Measurements from ENCODE around the gene HTATSF1. TPM values are rescaled to one million over a fixed set of nuclear protein-coding genes. Genes with fewer than 3 reads are reported as not detected.

HTATSF1 gene
- total RNA-seq, 4 donors from 2014 or later, result 34.0 to 44.8 (median 40.7) TPM

- Histone ChIP-seq H3K9me3 (no peaks in the 10 kb centered on the region), H3K27ac (no peak overlapping the region), H3K4me3 (no peak overlapping the region), H3K36me3 (no peaks in the 10 kb centered on the region), H3K27me3 (no peaks in the 10 kb centered on the region), H3K4me1 (no peaks in the 10 kb centered on the region)
- no peak for DNase-seq
- intact Hi-C loops (cut with DNase I; ENCODE audit: low total_unique reads) (no loop called here), in situ Hi-C loops (cut with MboI; ENCODE audit: low pct_ligation_motif_present in 1 of 4, low pct_unique_long_range_greater_than_20kb in 1 of 4, low sequenced_read_pairs in 3 of 4) (no loop called here)
- WGBS, 2 donors (ENCODE audit: low coverage in 1 of 2), result 90 to 100% methylated on average over 1 to 3 of the region's 3 CpGs
- no peak for TF ChIP-seq EP300 (IDR thresholded peaks at IDR 0.05; ENCODE audit: low read depth)
- TF ChIP-seq CTCF (IDR thresholded peaks at IDR 0.05), result no peak
- TF ChIP-seq POLR2A (IDR thresholded peaks at IDR 0.05), result no peak
- TF ChIP-seq POLR2AphosphoS5 (IDR thresholded peaks at IDR 0.05), result no peak
These were observed 49.0 kb downstream of the HTATSF1 start for GRCh38 chrX:136546371-136546781.

- Histone ChIP-seq H3K27me3 (no peaks in the 10 kb centered on the region), H3K27ac (no peak overlapping the region), H3K4me1 (no peaks in the 10 kb centered on the region), H3K36me3 (no peaks in the 10 kb centered on the region), H3K9me3 (no peaks in the 10 kb centered on the region), H3K4me3 (no peak overlapping the region)
- in situ Hi-C loops (cut with MboI; ENCODE audit: low pct_ligation_motif_present in 1 of 4, low pct_unique_long_range_greater_than_20kb in 1 of 4, low sequenced_read_pairs in 3 of 4) (no loop called here), intact Hi-C loops (cut with DNase I; ENCODE audit: low total_unique reads) (no loop called here)
- WGBS, 2 donors (ENCODE audit: low coverage in 1 of 2), result 70% methylated on average over 5 of the region's 5 CpGs; no CpG with 5 or more reads in 1 of the 2 donors
- no peak for DNase-seq
- TF ChIP-seq POLR2A (IDR thresholded peaks at IDR 0.05), result no peak
- no peak for TF ChIP-seq CTCF (IDR thresholded peaks at IDR 0.05)
- no peak for TF ChIP-seq EP300 (IDR thresholded peaks at IDR 0.05; ENCODE audit: low read depth)
- TF ChIP-seq POLR2AphosphoS5 (IDR thresholded peaks at IDR 0.05), result no peak
These were observed 51.8 kb downstream of the HTATSF1 start for GRCh38 chrX:136549226-136549625.

- in situ Hi-C loops (cut with MboI; ENCODE audit: low pct_ligation_motif_present in 1 of 4, low pct_unique_long_range_greater_than_20kb in 1 of 4, low sequenced_read_pairs in 3 of 4), result no loop called here
- no peak for TF ChIP-seq POLR2AphosphoS5 (IDR thresholded peaks at IDR 0.05)
- no peak for TF ChIP-seq POLR2A (IDR thresholded peaks at IDR 0.05)
- TF ChIP-seq CTCF (IDR thresholded peaks at IDR 0.05), result no peak
- TF ChIP-seq EP300 (IDR thresholded peaks at IDR 0.05; ENCODE audit: low read depth), result no peak
- intact Hi-C loops (cut with DNase I; ENCODE audit: low total_unique reads), result no loop called here
These were observed 54.0 kb downstream of the HTATSF1 start for GRCh38 chrX:136551410-136551809.

GRCh38 chrX:136555694-136556093 lies 58.3 kb downstream of the HTATSF1 start:
- H3K27me3 ChIP-seq, result no peaks in the 10 kb centered on the region
- no peak overlapping the region for H3K27ac ChIP-seq
- TF ChIP-seq POLR2A (IDR thresholded peaks at IDR 0.05) (no peak), POLR2AphosphoS5 (IDR thresholded peaks at IDR 0.05) (no peak), EP300 (IDR thresholded peaks at IDR 0.05; ENCODE audit: low read depth) (no peak), CTCF (IDR thresholded peaks at IDR 0.05) (no peak)
- H3K4me3 ChIP-seq, result no peak overlapping the region
- H3K4me1 ChIP-seq, result no peaks in the 10 kb centered on the region
- in situ Hi-C loops (cut with MboI; ENCODE audit: low pct_ligation_motif_present in 1 of 4, low pct_unique_long_range_greater_than_20kb in 1 of 4, low sequenced_read_pairs in 3 of 4) (no loop called here), intact Hi-C loops (cut with DNase I; ENCODE audit: low total_unique reads) (no loop called here)
- no peaks in the 10 kb centered on the region for H3K36me3 ChIP-seq
- 59 to 80% methylated on average over 1 to 2 of the region's 2 CpGs for WGBS, 2 donors (ENCODE audit: low coverage in 1 of 2)
- no peaks in the 10 kb centered on the region for H3K9me3 ChIP-seq
- no peak for DNase-seq

More at GRCh38 chrX:136551410-136551809, 54.0 kb downstream of the HTATSF1 start:
- H3K9me3 ChIP-seq, result no peaks in the 10 kb centered on the region
- H3K4me3 ChIP-seq, result no peak overlapping the region
- WGBS, 2 donors (ENCODE audit: low coverage in 1 of 2), result 67% methylated on average over 1 of the region's 1 CpG; no CpG with 5 or more reads in 1 of the 2 donors
- DNase-seq, result no peak
- no peak overlapping the region for H3K27ac ChIP-seq
- H3K36me3 ChIP-seq, result no peaks in the 10 kb centered on the region
- H3K4me1 ChIP-seq, result no peaks in the 10 kb centered on the region
- H3K27me3 ChIP-seq, result no peaks in the 10 kb centered on the region

Small RNA genes lying within 50 kb of the gene (small RNA-seq; reads per million reads assigned to genes)
- gene MIR934, result 0 reads per million in 4 donors

Other genes starting within 250 kb of the HTATSF1 start
- 10 to 100 TPM in 1 of 4 donors, 1 to 10 TPM in 3; 2.2 to 10.9 (median 5.2) TPM for gene MAP7D3, start 246.2 kb upstream of the HTATSF1 start, total RNA-seq
- under 1 TPM in 1 of 4 donors, not detected in 3; under 0.01 TPM for gene ADGRG4, start 196.6 kb upstream of the HTATSF1 start, total RNA-seq
- gene BRS3, start 9.6 kb upstream of the HTATSF1 start, total RNA-seq, result not detected
- gene VGLL1, start 34.6 kb downstream of the HTATSF1 start, total RNA-seq, result not detected
- gene CD40LG, start 150.6 kb downstream of the HTATSF1 start, total RNA-seq, result under 1 TPM in 1 of 4 donors, not detected in 3; 0.64 TPM